PC-3 (cell line): ENCODE results near the gene LIPT2. TPM values are rescaled to one million over a fixed set of nuclear protein-coding genes. Genes with fewer than 3 reads are reported as not detected.
"Not testable (repeated sequence)": the region's sequence is repeated elsewhere in the genome, so short reads cannot be mapped to it uniquely, and the experiment has no call there.

Source experiments
- ATAC-seq: fragments of 200-7000 bp; cut with Tn5 transposase; 2 replicates; pipeline ENCODE4 v1.9.1; 2020; ENCODE audit warnings: mild to moderate bottlenecking, moderate library complexity
- BruUV-seq: library from RNA; stranded (reverse); fragments of 400-500 nt; replicated peaks from 2 replicates; lab custom pipeline; 2021; lab: Mats Ljungman, UMichigan
- CTCF ChIA-PET: fragments of 300-600 bp; sonication (Branson Sonifier 250); formaldehyde crosslinking; loops from one replicate; lab custom pipeline; 2022; ENCODE audit warnings: antibody characterized with exemption; lab: Charles Lee
- POLR2A ChIA-PET: fragments of 300-600 bp; sonication (Branson Sonifier 250); formaldehyde crosslinking; loops from one replicate; lab custom pipeline; 2022; ENCODE audit warnings: antibody characterized with exemption; ENCODE audit not compliant: unreplicated experiment; lab: Charles Lee
- DNase-seq: peaks from one replicate; pipeline ENCODE4 v3.0.0-alpha.2; 2015
- H2AFZ ChIP-seq: fragments of 300-600 bp; sonication (generic); 2 replicates; pipeline ENCODE4 v1.6.0; 2016; ENCODE audit warnings: antibody characterized with exemption, low read length
- H3F3A ChIP-seq: fragments of 300-600 bp; sonication (generic); one replicate; pipeline ENCODE4 v1.6.0; 2017; ENCODE audit warnings: antibody characterized with exemption, low read length, control low read depth, mild to moderate bottlenecking; ENCODE audit not compliant: unreplicated experiment
- H3K27ac ChIP-seq: fragments of 300-600 bp; sonication (generic); 2 replicates; pipeline ENCODE4 v1.5.1; 2016; ENCODE audit warnings: mild to moderate bottlenecking, low read length
- H3K27me3 ChIP-seq: fragments of 300-600 bp; sonication (generic); 2 replicates; pipeline ENCODE4 v1.6.1; 2016; ENCODE audit warnings: low read length, mixed read lengths
- H3K36me3 ChIP-seq: fragments of 300-600 bp; sonication (generic); 2 replicates; pipeline ENCODE4 v1.6.1; 2016; ENCODE audit warnings: low read depth, mixed run types, low read length, mixed read lengths
- H3K4me1 ChIP-seq: fragments of 300-600 bp; sonication (generic); 2 replicates; pipeline ENCODE4 v1.5.1; 2016; ENCODE audit warnings: low read length; ENCODE audit not compliant: insufficient read depth
- H3K4me2 ChIP-seq: fragments of 300-600 bp; sonication (generic); 2 replicates; pipeline ENCODE4 v1.6.0; 2016; ENCODE audit warnings: low read length
- H3K4me3 ChIP-seq: fragments of 300-600 bp; sonication (generic); 2 replicates; pipeline ENCODE4 v1.5.1; 2016; ENCODE audit warnings: mild to moderate bottlenecking, low read length, mixed read lengths
- H3K79me2 ChIP-seq: fragments of 300-600 bp; sonication (generic); 2 replicates; pipeline ENCODE4 v1.6.1; 2017; ENCODE audit warnings: low read length, mixed read lengths
- H3K9ac ChIP-seq: fragments of 300-600 bp; sonication (generic); 2 replicates; pipeline ENCODE4 v1.6.0; 2016; ENCODE audit warnings: mild to moderate bottlenecking, low read length
- H3K9me2 ChIP-seq: fragments of 300-600 bp; sonication (generic); replicated peaks from 2 replicates; pipeline ENCODE4 v1.6.1; 2016; ENCODE audit warnings: mixed run types, low read length, mixed read lengths
- H3K9me3 ChIP-seq: fragments of 300-600 bp; sonication (generic); 2 replicates; pipeline ENCODE4 v1.6.1; 2016; ENCODE audit warnings: low read length, mixed read lengths
- H4K20me1 ChIP-seq: fragments of 300-600 bp; sonication (generic); 2 replicates; pipeline ENCODE4 v1.6.1; 2016; ENCODE audit warnings: low read length, mixed read lengths
- EZH2 ChIP-seq: fragments of 300-600 bp; sonication (generic); IDR thresholded peaks from one replicate; pipeline ENCODE4 v1.6.1; 2017; ENCODE audit warnings: antibody characterized with exemption, mild to moderate bottlenecking, low read length; ENCODE audit not compliant: unreplicated experiment
- EZH2phosphoT487 ChIP-seq: fragments of 300-600 bp; sonication (generic); IDR thresholded peaks from 2 replicates; pipeline ENCODE4 v1.6.1; 2018; ENCODE audit warnings: mild to moderate bottlenecking, antibody characterized with exemption, low read length, borderline replicate concordance
- intact Hi-C: fragments of 100-400 bp; cut with micrococcal nuclease; formaldehyde crosslinking; loops from 2 replicates; pipeline ENCODE4 v1.9.0; 2023
- total RNA-seq: library from RNA; depleted of rRNA; stranded (reverse); fragments of >200 nt; gene quantifications from 2 replicates; pipeline ENCODE4 v1.2.3, GENCODE V29; 2014
- TF ChIP-seq, protein P1 (sequence below): fragments of 300-600 bp; sonication (generic); conservative IDR thresholded peaks from 2 replicates; pipeline ENCODE4 v1.5.1; 2017; ENCODE audit warnings: antibody characterized with exemption, low read depth, mild to moderate bottlenecking, low read length

LIPT2 gene
- total RNA-seq, 1 experiment from 2014 or later, result 11.3 TPM

DNA sequence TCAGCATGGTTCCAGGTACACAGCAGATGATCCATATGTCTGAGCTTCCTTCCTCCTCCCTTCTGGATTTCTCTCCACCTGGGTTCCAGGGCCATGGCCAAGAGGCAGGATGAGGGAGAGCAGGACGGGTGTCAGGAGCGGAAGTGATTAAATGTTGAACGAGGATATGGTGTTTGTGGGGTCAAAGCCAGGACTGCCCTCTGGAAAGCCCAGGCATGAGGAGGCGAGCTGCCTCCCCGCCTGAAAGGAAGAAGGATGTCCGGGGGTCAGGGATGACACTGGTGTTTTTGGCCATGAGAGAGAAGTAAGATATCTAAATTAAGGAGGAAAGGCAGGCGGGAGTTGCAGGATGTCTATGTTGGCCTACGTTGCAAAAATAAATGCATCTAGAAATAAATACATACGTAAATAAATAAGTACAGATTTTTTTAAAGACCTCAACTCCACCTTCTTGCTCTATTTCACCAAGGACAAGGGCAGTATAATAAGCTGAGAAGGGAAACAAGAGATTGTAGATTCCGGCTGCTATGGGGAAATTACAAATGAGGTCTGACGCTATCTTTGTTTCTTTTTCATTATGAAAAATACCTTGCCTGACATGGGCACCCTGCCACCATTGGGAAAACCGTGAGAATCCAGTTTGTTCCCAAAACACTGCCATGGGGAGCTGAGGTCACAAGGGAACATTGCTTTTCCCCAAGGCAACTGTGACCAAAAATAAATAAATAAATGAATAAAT lies 27.6 kb upstream of the LIPT2 start:
- H4K20me1 ChIP-seq, result no peaks in the 10 kb centered on the region
- H3K36me3 ChIP-seq, result no peaks in the 10 kb centered on the region
- intact Hi-C loops, result loop anchor here (10.0 kb wide), 1 partner anchor 54 kb away; no protein-coding TSS in a partner anchor
- POLR2A ChIA-PET, result no interaction called here
- no peak overlapping the region for H3K4me2 ChIP-seq
- no peak overlapping the region for H3K27ac ChIP-seq
- H3K79me2 ChIP-seq, result no peaks in the 10 kb centered on the region
- H3K27me3 ChIP-seq, result no peaks in the 10 kb centered on the region
- H3K4me3 ChIP-seq, result no peak overlapping the region
- DNase-seq (no peak), ATAC-seq (no peak)
- no peaks in the 10 kb centered on the region for H3K9me3 ChIP-seq
- BruUV-seq, result no TSS peak
- CTCF ChIA-PET, result no interaction called here
- peaks cover 14% of the 10 kb centered on the region for H3K4me1 ChIP-seq
- H2AFZ ChIP-seq, result no peak overlapping the region
- H3K9ac ChIP-seq, result no peak overlapping the region
- H3K9me2 ChIP-seq, result no peaks in the 10 kb centered on the region
- no peaks in the 10 kb centered on the region for H3F3A ChIP-seq
- TF ChIP-seq, protein P1, sequence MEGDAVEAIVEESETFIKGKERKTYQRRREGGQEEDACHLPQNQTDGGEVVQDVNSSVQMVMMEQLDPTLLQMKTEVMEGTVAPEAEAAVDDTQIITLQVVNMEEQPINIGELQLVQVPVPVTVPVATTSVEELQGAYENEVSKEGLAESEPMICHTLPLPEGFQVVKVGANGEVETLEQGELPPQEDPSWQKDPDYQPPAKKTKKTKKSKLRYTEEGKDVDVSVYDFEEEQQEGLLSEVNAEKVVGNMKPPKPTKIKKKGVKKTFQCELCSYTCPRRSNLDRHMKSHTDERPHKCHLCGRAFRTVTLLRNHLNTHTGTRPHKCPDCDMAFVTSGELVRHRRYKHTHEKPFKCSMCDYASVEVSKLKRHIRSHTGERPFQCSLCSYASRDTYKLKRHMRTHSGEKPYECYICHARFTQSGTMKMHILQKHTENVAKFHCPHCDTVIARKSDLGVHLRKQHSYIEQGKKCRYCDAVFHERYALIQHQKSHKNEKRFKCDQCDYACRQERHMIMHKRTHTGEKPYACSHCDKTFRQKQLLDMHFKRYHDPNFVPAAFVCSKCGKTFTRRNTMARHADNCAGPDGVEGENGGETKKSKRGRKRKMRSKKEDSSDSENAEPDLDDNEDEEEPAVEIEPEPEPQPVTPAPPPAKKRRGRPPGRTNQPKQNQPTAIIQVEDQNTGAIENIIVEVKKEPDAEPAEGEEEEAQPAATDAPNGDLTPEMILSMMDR, result no peak
- no peak for TF ChIP-seq EZH2

DNA sequence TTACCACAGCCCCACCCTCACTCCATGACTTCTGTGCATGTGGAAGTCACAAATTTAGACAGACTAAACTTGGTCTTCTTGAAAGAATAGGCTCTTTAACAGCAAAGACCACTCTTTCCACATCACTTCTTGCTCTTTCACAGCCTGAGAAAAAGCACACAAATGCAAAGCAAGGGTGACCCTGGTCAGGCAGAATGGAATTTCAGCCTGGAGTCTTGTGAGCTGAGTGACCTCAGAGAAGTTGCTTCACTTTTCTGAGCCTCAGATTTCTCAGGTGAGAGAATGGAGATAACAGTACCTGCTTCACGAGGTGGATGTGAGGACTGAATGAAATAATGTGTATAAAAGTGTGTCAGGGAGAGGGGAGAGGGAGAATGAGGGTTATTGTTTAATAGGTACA lies 26.8 kb upstream of the LIPT2 start:
- Histone ChIP-seq H3K79me2 (no peaks in the 10 kb centered on the region), H3K4me3 (no peak overlapping the region), H3K4me1 (peaks cover 14% of the 10 kb centered on the region), H3K9me2 (no peaks in the 10 kb centered on the region), H3K9me3 (0 out of 2 replicates have a peak, but pooled peaks cover 5% of the 10 kb centered on the region), H3K9ac (no peak overlapping the region), H3F3A (no peaks in the 10 kb centered on the region), H3K27me3 (no peaks in the 10 kb centered on the region), H3K4me2 (no peak overlapping the region), H2AFZ (no peak overlapping the region), H3K36me3 (no peaks in the 10 kb centered on the region), H4K20me1 (no peaks in the 10 kb centered on the region), H3K27ac (no peak overlapping the region)
- no peak for DNase-seq
- BruUV-seq, result no TSS peak
- CTCF ChIA-PET, result no interaction called here
- TF ChIP-seq EZH2 (no peak), EZH2phosphoT487 (no peak)
- TF ChIP-seq, protein P1, result no peak
- no peak for ATAC-seq
- intact Hi-C loops, result loop anchor here (10.0 kb wide), 1 partner anchor 54 kb away; no protein-coding TSS in a partner anchor
- POLR2A ChIA-PET, result no interaction called here

DNA sequence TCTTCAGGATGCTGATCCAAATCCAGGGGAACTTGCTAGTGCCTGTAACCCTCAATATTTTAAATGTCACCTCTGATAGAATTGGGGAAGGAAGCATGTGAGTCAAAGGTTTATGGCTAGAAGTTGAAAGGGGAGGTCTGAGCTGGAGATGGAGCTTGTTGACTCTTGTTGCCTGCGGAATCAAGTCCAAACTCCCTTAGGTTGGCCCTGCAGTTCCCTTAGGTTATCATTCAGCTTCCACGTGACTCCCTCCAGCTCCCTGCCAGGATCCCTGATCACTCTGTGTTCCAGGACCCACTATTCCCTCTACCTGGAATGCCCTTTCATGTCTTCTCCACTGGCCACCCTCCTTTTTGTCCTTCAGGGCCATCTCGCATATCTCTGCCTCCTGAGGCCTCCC lies 26.2 kb upstream of the LIPT2 start:
- Histone ChIP-seq H3K4me3 (no peak overlapping the region), H3K79me2 (no peaks in the 10 kb centered on the region), H3K27ac (no peak overlapping the region), H3K27me3 (no peaks in the 10 kb centered on the region), H2AFZ (no peak overlapping the region), H3F3A (no peaks in the 10 kb centered on the region), H4K20me1 (no peaks in the 10 kb centered on the region), H3K4me2 (no peak overlapping the region), H3K9me2 (no peaks in the 10 kb centered on the region), H3K9me3 (0 out of 2 replicates have a peak, but pooled peaks cover 6% of the 10 kb centered on the region), H3K4me1 (peaks cover 14% of the 10 kb centered on the region), H3K36me3 (no peaks in the 10 kb centered on the region), H3K9ac (no peak overlapping the region)
- intact Hi-C loops, result loop anchor here (10.0 kb wide), 1 partner anchor 55 kb away; no protein-coding TSS in a partner anchor
- DNase-seq (no peak), ATAC-seq (no peak)
- ChIA-PET POLR2A (no interaction called here), CTCF (no interaction called here)
- no peak for TF ChIP-seq EZH2phosphoT487
- TF ChIP-seq, protein P1, result no peak
- TF ChIP-seq EZH2, result no peak
- BruUV-seq, result no TSS peak

DNA sequence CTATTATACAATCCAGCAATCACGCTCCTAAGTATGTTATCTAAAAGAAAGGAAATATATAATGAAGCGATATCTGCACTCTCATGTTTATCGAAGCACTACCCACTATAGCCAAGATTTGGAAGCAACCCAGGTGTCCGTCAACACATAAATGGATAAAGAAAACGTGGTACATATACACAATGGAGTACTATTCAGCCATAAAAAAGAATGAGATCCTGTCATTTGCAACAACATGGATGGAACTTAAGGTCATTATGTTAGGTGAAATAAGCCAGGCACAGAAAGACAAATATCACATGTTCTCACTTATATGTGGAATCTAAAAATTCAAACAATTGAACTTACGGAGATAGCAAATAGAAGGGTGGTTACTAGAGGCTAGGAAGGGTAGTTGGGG lies 24.1 kb upstream of the LIPT2 start:
- H4K20me1 ChIP-seq, ATAC-seq, H3K9me2 ChIP-seq, H3K9me3 ChIP-seq, H3K4me2 ChIP-seq, DNase-seq, POLR2A ChIA-PET, BruUV-seq, H3K4me1 ChIP-seq, H3K36me3 ChIP-seq, H3F3A ChIP-seq, CTCF ChIA-PET, H3K9ac ChIP-seq, intact Hi-C loops, H3K27ac ChIP-seq, H3K4me3 ChIP-seq, H3K27me3 ChIP-seq, H3K79me2 ChIP-seq, H2AFZ ChIP-seq: not testable (repeated sequence)
